GM12865 (cell line): ENCODE measurements around the gene PF4V1.

ENCODE experiments used
- DNase-seq: peaks from one replicate; pipeline ENCODE4 v3.0.0; 2010; ENCODE audit warnings: low read depth
- H3K4me3 ChIP-seq: 2 replicates; pipeline ENCODE4 v1.5.1; 2011; ENCODE audit warnings: mild to moderate bottlenecking, low read depth, low read length, control low read depth
- TF ChIP-seq, protein P1 (sequence below): IDR thresholded peaks from 2 replicates; pipeline ENCODE4 v1.5.1; 2011; ENCODE audit warnings: low read length, control low read depth, low read depth, inconsistent platforms; ENCODE audit not compliant: insufficient read depth; ENCODE audit errors: missing control alignments

PF4V1 gene

DNA sequence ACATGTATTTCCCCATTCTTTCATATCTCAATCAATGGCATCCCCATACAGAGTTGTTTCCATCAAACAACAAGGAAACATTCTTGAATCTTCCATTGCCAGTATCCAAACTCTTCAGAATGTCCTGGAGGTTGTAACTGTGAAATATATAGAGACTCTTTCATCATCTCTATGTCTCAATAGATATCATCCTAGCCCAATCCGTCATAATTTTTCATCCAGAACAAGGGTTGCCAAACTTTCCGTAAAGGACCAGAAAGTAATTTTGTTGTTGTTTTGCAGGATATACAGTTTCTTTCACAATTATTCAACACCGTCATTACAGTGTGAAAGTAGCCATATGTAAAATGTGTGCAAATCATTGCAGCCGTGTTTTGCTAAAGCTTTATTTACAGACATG lies 31.8 kb upstream of the PF4V1 start:
- TF ChIP-seq, protein P1, sequence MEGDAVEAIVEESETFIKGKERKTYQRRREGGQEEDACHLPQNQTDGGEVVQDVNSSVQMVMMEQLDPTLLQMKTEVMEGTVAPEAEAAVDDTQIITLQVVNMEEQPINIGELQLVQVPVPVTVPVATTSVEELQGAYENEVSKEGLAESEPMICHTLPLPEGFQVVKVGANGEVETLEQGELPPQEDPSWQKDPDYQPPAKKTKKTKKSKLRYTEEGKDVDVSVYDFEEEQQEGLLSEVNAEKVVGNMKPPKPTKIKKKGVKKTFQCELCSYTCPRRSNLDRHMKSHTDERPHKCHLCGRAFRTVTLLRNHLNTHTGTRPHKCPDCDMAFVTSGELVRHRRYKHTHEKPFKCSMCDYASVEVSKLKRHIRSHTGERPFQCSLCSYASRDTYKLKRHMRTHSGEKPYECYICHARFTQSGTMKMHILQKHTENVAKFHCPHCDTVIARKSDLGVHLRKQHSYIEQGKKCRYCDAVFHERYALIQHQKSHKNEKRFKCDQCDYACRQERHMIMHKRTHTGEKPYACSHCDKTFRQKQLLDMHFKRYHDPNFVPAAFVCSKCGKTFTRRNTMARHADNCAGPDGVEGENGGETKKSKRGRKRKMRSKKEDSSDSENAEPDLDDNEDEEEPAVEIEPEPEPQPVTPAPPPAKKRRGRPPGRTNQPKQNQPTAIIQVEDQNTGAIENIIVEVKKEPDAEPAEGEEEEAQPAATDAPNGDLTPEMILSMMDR, result no peak
- H3K4me3 ChIP-seq, result no peak overlapping the region
- DNase-seq, result no peak

DNA sequence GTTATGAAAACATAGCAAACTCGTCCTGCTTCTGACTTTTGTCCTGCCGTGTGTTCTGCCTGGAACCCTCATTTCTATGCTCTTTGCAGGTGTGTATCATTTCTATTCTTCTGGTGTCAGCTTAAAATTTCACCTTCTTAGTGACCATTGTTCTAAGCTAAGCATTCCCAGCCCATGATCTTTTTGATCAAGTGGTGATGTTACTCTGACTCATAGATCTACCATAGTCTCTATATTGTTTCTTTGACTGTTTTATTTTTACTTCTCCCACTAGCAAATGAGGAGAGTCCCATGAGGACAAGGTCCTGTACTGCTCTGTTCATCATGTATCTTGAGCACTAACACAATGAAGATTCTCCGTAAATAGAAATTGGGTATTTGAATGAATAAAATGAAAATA lies 30.7 kb upstream of the PF4V1 start:
- H3K4me3 ChIP-seq, result no peak overlapping the region
- TF ChIP-seq, protein P1, result no peak
- no peak for DNase-seq

DNA sequence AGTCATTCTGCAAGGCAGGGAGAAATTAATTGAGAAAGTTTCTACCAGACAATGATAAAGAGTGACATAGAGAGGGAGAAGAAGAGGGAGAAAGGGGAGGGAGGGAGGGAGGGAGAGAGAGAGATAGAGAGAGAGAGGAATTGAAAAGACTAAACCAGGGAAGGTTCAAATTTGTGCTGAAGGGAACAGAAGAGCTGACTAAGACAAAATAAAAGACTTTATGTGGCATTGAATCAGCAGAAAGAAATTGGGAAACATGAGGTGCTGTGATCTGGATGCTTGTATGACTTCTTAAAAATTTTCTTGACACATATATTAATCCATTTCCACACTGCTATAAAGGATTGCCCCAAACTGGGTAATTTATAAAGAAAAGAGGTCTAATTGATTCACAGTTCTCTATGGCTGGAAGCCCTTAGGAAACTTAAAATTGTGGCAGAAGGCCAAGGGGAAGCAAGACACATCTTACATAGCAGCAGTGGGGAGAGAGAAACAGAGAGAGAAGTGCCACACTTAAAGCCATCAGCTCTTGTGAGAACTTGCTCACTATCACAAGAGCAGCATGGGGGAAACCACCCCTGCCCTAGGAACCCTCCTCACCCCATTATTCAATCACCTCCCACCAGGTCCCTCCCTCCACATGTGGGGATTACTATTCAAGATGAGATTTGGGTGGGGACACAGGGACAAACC lies 30.1 kb upstream of the PF4V1 start:
- DNase-seq, result no peak
- no peak overlapping the region for H3K4me3 ChIP-seq
- TF ChIP-seq, protein P1, result no peak

DNA sequence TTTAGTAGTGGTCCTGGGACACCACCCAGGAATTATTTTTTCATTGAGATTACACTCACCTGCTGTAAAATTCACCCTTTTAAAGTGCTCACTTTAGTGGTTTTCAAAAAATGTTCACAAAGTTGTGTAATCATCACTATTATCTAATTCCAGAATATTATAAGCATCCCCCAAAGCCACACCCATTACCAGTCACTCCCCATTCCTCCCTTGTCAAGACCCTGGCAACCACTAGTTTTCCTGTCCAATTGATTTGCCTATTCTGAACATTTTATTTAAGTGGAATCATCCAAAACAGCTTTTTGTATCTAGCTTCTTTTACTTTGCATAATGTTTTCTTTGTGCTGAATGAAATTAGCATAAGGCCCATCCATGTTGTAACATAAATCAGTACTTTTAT lies 29.3 kb upstream of the PF4V1 start:
- no peak for DNase-seq
- H3K4me3 ChIP-seq, result no peak overlapping the region
- TF ChIP-seq, protein P1, result no peak

DNA sequence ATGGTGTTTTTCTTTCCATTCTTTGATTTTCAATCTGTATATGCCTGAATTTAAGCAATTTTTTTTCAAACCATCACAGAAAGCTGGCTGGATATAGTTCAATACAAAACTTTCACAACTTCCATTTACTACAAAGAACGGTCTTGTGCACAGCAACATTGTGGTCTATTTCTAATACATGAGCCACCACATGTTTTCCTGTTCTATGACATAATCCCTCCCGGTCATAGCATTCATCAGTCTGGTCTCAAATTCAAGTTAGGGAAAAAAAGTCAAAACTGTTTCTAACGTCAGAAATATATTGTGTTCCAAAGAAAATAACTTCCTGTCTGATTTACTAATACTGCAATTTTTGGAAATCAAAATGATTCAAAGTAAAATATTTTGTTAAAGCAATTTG lies 24.1 kb upstream of the PF4V1 start:
- TF ChIP-seq, protein P1, result no peak
- H3K4me3 ChIP-seq, result no peak overlapping the region
- no peak for DNase-seq

DNA sequence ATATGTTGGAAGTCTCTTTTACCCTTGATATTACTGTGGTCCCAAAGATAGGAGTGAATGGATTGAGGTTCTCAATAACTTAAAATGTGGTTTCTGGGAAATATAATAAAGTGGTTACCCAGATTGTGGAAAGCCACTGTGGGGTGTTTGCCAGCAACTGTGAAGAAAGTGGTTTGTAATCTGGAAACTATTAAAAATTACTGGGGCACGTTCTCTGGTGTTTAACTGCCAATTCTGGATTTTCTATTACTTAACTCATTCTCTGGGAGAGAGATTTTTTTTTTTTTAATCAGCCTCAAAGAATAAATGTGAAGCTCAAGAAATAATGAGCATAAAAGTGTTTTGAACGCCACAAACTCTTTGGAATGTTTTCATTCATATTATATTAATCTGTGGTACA lies 21.5 kb upstream of the PF4V1 start:
- no peak overlapping the region for H3K4me3 ChIP-seq
- DNase-seq, result no peak
- TF ChIP-seq, protein P1, result no peak

DNA sequence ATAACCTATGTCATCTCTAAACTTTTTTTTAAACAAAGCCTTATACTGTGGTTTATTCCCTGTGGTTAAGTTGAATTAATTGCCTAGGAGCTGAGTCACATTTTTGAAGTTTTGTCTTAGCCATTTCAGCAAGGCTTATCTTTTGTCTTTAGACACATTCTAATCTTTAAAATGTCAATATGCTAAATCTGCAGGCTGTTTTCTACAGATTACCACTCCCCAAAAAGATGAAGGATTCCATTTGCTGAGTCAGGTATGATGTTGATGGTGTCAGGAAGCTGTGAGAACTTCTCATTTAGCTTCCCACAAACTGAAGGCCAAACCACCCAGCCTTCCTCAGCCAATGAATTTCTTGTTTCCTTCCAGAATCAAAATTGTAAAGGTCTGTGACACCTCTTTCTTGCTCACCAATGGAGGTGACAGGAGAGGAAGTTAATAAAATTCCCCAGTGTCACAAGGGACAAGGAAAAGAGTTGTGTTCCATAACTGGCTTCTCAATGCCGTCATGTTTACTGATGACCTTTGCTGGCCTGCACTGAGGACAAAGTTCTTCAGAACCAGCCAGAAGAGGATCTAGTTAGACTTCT lies 20.4 kb upstream of the PF4V1 start:
- DNase-seq, result no peak
- TF ChIP-seq, protein P1, result no peak
- H3K4me3 ChIP-seq, result no peak overlapping the region
